Right forelimb (tissue), 1 donor: ENCODE data around the gene PAF1.
"Not testable (repeated sequence)": the region's sequence is repeated elsewhere in the genome, so short reads cannot be mapped to it uniquely, and the experiment has no call there.

Experiments
- DNase-seq: peaks from one replicate; pipeline ENCODE4 v3.0.0-alpha.2; 2018

Gene PAF1

GRCh38 chr19:39381910-39382611 is 8.8 kb downstream of the PAF1 start:
- no peak for DNase-seq

GRCh38 chr19:39380521-39381502 is 10.1 kb downstream of the PAF1 start:
- DNase-seq = no peak

- no peak for DNase-seq
Measured at GRCh38 chr19:39379865-39380396, 11.0 kb downstream of the PAF1 start.

GRCh38 chr19:39379366-39379765 is 11.5 kb downstream of the PAF1 start:
- not testable (repeated sequence) for DNase-seq

- no peak for DNase-seq
Measured at GRCh38 chr19:39377373-39378362, 13.2 kb downstream of the PAF1 start.

GRCh38 chr19:39375929-39376328 is 15.0 kb downstream of the PAF1 start:
- DNase-seq = no peak

GRCh38 chr19:39372941-39373340 is 18.0 kb downstream of the PAF1 start:
- DNase-seq = no peak

GRCh38 chr19:39372047-39372802 is 18.7 kb downstream of the PAF1 start:
- peak; percentile 83 for DNase-seq

- DNase-seq = no peak
Measured at GRCh38 chr19:39370735-39371134, 20.2 kb downstream of the PAF1 start.

- no peak for DNase-seq
Measured at GRCh38 chr19:39369200-39369599, 21.7 kb downstream of the PAF1 start.

- DNase-seq = no peak
Measured at GRCh38 chr19:39365531-39365930, 25.4 kb downstream of the PAF1 start.

GRCh38 chr19:39363901-39364457 is 26.9 kb downstream of the PAF1 start:
- peak; percentile 69 for DNase-seq

GRCh38 chr19:39362682-39363657 is 27.9 kb downstream of the PAF1 start:
- no peak for DNase-seq

GRCh38 chr19:39360599-39360998 is 30.3 kb downstream of the PAF1 start:
- DNase-seq = no peak

- DNase-seq = no peak
Measured at GRCh38 chr19:39359026-39359425, 31.9 kb downstream of the PAF1 start.

GRCh38 chr19:39356647-39357046 is 34.3 kb downstream of the PAF1 start:
- no peak for DNase-seq

GRCh38 chr19:39356073-39356472 is 34.8 kb downstream of the PAF1 start:
- DNase-seq = no peak

- no peak for DNase-seq
Measured at GRCh38 chr19:39355253-39355652, 35.7 kb downstream of the PAF1 start.

- no peak for DNase-seq
Measured at GRCh38 chr19:39352381-39353255, 38.3 kb downstream of the PAF1 start.
